Skeletal muscle cell (primary cell): Measurements from ENCODE around the gene CLEC3A.
"Not testable (repeated sequence)": the region's sequence is repeated elsewhere in the genome, so short reads cannot be mapped to it uniquely, and the experiment has no call there.

Source experiments
- DNase-seq: peaks from one replicate; pipeline ENCODE4 v3.0.0-alpha.2; 2010; ENCODE audit warnings: low read depth
- H3K4me3 ChIP-seq: 2 replicates; pipeline ENCODE4 v1.5.1; 2011; ENCODE audit warnings: low read depth, mild to moderate bottlenecking, control low read depth, low read length, moderate library complexity

Gene CLEC3A, protein sequence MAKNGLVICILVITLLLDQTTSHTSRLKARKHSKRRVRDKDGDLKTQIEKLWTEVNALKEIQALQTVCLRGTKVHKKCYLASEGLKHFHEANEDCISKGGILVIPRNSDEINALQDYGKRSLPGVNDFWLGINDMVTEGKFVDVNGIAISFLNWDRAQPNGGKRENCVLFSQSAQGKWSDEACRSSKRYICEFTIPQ

GRCh38 chr16:78022347-78023060 lies at the start of gene CLEC3A:
Gene CLEC3A, plus strand, starts transcription at chr16:78022548. Its CDS starts 79 bp downstream, at chr16:78022627.
- no peak for DNase-seq
- no peak within 1 kb of the TSS for H3K4me3 ChIP-seq

DNA sequence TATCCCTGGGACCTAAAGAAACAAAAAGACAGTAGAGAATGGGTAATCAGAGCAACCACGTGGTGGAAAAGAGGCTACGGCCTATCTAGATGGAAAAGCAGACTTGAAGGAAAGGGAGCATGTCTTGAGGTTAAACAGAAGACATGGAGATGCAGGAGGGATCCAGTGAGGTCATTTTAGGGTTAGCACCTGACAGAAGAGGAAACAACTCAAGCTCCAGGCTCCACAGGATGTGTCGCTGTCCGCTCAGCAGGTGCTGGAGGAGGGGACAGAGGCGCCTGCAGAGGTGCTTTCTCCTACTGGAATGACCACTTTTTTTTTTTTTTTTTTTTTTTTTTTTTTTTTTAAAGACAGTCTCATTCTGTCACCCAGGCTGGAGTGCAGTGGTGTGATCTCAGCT lies 47.5 kb upstream of the CLEC3A start:
- no peak overlapping the region for H3K4me3 ChIP-seq

DNA sequence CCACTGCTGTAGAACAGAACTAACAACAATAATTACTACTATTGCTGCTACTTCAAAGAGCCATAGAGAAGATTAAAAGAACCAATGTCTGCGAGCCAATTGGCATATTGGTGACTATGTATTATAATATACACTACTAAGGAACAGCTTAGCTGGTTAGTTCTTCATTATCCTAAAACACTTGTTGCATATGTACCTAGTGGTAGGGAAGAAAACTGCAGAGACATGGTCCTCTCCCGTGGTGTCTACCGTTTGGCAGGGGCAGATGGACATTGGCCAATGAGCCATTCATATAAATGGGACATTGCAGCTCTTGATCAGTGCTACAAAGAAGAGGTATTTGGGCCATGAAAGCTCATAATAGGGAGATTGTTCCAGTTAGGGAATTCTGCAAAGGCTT lies 46.4 kb upstream of the CLEC3A start:
- H3K4me3 ChIP-seq, result no peak overlapping the region
- DNase-seq, result no peak

More for the DNA sequence above, 47.5 kb upstream of the CLEC3A start:
- no peak for DNase-seq

DNA sequence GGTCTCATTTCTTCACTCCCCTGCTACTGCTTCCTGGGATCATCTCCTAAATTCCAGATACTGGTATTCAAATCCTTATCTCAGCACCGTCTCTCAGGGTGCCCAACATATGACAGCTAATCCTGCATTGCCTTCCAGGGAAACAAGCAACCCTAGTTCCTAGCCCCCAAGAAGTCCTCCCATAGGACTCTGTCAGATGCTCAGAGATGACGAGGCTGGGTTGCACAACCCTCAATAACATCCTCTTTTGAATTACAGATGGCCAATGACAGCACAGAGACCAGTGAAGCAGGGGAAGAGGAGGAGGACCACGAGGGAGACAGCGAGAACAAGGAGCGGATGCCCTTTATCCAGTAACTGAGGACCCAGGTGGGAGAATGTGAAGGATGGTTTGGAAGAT lies 45.0 kb upstream of the CLEC3A start:
- no peak overlapping the region for H3K4me3 ChIP-seq
- DNase-seq, result no peak

DNA sequence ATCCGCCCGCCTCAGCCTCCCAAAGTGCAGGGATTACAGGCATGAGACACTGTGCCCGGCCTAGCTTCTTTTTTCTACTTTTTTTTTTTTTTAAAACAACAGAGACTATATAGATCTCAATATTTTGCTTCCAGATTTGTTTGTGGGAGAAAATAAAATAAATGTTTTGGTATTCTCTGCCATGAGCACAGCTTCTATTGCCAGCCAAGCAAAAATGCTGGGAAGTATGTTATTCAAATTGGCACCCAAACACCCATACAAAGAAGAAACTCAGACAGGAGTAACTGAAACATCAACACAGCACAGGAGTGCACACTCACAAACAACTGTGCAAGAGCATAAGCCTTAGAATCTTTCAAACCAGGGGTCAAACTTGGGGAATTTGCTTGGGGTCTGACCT lies 37.2 kb upstream of the CLEC3A start:
- H3K4me3 ChIP-seq, result no peak overlapping the region
- no peak for DNase-seq

- no peak overlapping the region for H3K4me3 ChIP-seq
- no peak for DNase-seq
Observed at GRCh38 chr16:77986011-77986740, 36.2 kb upstream of the CLEC3A start.

DNA sequence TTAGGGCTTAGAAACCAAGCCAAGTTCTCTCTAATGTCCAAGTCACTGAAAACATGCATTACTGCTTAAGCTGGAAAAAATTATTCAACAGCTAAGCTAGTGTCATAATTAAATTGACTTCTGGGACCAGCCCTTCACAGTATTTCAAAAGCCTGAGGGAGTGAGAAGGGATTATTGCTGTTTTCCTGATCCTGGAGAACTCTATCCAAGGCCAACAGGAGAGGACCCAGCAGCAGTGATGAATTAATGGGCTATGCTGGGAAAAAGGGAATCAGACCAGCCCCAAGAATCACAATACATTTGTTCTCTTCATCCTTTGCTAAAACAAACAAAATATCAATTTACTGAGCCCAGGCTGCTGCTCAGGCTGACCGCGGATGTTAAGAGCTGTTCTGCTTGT lies 34.5 kb upstream of the CLEC3A start:
- H3K4me3 ChIP-seq, result no peak overlapping the region
- no peak for DNase-seq

GRCh38 chr16:77989846-77990245 lies 32.5 kb upstream of the CLEC3A start:
- H3K4me3 ChIP-seq, result no peak overlapping the region
- DNase-seq, result no peak

GRCh38 chr16:77991701-77992100 lies 30.6 kb upstream of the CLEC3A start:
- H3K4me3 ChIP-seq, result no peak overlapping the region
- DNase-seq, result no peak

GRCh38 chr16:77992381-77992780 lies 30.0 kb upstream of the CLEC3A start:
- not testable (repeated sequence) for DNase-seq, H3K4me3 ChIP-seq

DNA sequence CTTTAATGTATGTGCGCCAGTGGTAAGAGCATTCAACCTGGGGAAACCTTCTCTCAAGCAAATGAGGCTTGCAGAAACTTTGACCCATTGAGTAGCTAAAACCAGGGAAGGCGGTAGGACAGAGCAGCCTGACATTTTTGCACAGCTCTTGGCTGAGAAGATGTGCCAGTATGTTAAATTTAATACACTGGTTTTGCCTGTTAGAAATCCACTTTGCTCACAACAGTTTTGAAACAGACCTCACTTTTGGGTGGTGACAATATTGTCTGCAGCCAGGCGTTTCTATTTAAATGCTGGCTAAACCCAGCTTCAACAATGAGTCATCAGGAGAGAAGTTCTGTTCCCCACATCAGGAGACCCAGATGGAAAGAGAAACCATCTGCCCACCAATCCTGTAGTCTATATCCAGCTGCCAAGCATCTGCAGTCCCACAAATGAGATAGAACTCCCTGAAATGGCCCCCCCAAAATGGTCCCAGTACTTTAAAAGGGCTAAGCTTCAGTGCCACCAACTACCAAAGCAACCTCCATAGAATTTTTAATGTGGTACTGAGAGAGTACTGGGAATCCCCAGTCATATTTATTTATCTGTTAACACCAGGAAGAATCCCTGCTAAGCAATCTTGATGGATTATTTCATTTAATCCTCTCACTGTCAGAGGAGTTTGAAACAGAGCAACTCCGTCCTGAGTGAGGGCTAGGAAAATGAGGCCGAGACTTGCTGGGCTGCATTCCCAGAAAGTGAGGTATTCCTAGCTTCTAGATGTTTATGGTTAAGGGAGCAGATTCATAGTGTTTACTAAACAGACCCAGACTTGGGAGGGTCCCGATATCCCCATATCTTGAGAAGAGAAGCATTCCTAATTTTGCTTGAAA lies 29.0 kb upstream of the CLEC3A start:
- peak; percentile 10 for DNase-seq

GRCh38 chr16:77995843-77996455 lies 26.4 kb upstream of the CLEC3A start:
- no peak overlapping the region for H3K4me3 ChIP-seq
- no peak for DNase-seq

More for the DNA sequence above, 29.0 kb upstream of the CLEC3A start:
- H3K4me3 ChIP-seq, result no peak overlapping the region

- no peak for DNase-seq
- H3K4me3 ChIP-seq, result no peak overlapping the region
Observed at GRCh38 chr16:77998350-77999023, 23.9 kb upstream of the CLEC3A start.

DNA sequence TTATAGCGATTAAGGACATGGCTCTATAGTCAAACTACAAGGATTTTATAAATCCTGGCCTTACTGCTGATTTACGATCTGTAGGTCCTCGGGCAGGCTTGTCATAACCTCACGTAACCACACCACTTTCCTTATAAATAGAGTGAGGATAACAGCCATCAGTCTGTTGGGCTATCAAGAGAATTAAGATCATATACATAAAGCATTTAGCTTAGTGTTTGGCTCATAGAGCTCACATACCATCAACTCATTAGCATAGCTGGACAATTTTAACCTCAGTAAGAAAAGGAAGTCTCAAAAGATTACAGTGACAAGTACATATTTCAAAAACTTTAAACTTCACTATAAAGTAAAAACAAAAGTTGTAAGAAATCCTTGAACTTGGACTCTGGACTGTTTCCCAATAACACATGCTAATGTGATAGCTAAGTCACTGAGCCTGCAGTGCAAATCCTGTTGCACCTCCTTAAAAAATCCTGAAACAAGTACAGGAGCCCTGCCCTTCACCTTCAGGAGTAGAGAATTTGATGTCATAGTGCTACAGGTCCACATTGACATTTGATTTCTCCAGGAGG lies 20.8 kb upstream of the CLEC3A start:
- H3K4me3 ChIP-seq, result no peak overlapping the region
- no peak for DNase-seq

GRCh38 chr16:78002915-78003538 lies 19.3 kb upstream of the CLEC3A start:
- H3K4me3 ChIP-seq, result no peak overlapping the region
- peak; percentile 51 for DNase-seq

DNA sequence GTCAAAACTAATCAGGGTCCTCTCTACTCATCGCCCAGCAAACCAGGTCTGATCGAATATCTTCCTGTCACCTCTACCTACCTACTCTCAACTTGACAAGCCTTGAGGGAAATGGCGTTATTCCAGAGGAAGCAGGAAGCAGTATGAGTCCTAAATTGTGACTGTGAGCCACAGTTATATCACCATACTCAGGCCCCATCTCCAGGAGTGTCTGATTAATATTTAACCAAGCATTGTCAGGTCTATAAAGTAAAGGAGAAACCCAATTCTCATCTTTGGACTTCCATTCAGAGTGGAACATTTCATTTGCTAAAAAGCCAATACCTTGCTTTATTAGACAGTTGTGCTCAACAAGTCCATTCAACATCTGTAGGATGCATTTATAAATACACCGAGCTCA lies 17.8 kb upstream of the CLEC3A start:
- no peak overlapping the region for H3K4me3 ChIP-seq

GRCh38 chr16:78005881-78006280 lies 16.5 kb upstream of the CLEC3A start:
- no peak overlapping the region for H3K4me3 ChIP-seq
- DNase-seq, result no peak

More for the DNA sequence above, 17.8 kb upstream of the CLEC3A start:
- no peak for DNase-seq

DNA sequence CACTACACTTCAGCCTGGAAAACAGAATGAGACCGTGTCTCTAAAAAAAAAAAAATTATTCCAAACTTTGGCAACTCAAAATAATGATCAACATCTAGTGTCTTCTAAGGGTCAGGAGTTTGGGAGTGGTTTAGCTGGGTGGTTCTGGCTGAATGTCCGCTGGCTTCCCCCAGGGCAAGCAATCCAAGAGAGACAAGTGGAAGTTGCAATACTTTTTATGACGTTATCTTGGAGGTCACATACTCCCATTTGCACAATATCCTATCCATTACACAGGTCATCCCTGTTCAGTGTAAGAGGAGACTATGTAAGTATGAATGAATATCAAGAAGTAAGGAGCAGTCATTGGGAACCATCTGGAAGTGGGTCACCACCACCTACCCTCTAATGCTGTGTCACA lies 15.2 kb upstream of the CLEC3A start:
- no peak overlapping the region for H3K4me3 ChIP-seq
- no peak for DNase-seq
